Measurements from ENCODE around the gene DPP3. TPM values are rescaled to one million over a fixed set of nuclear protein-coding genes. Genes with fewer than 3 reads are reported as not detected.

Gene DPP3
- total RNA-seq, 1 experiment from 2014 or later, result 180 TPM

- DNase-seq (ENCODE audit: low read depth, low spot score), result no peak
- Histone ChIP-seq H3K4me3 (ENCODE audit: low read depth in 2 of 2, low read length in 2 of 2) (no peak overlapping the region), H3K27ac (ENCODE audit: low read length) (no peak overlapping the region), H3K4me1 (ENCODE audit: control insufficient read depth, insufficient read depth, low read length) (no peaks in the 10 kb centered on the region), H3K9me3 (ENCODE audit: control insufficient read depth, insufficient read depth, low read depth, low read length) (no peaks in the 10 kb centered on the region), H3K27me3 (ENCODE audit: control insufficient read depth, insufficient read depth, low read length) (peaks cover 9% of the 10 kb centered on the region), H3K36me3 (ENCODE audit: control insufficient read depth, insufficient read depth, low read length) (no peaks in the 10 kb centered on the region)
- intact Hi-C loops (cut with micrococcal nuclease; ENCODE audit: unreplicated experiment) (no loop called here), in situ Hi-C loops (cut with HindIII; ENCODE audit: low pct_unique_long_range_greater_than_20kb, low sequenced_read_pairs) (no loop called here)
- ATAC-seq, result no peak
- BruUV-seq (replicated peaks), result no TSS peak
- TF ChIP-seq SIN3A (IDR thresholded peaks at IDR 0.05; ENCODE audit: borderline replicate concordance, insufficient read depth, low read depth, low read length) (no peak), TCF7L2 (IDR thresholded peaks at IDR 0.05; ENCODE audit: low read depth, low read length) (no peak), REST (IDR thresholded peaks at IDR 0.05; ENCODE audit: insufficient read depth in 1 of 2, low read depth in 2 of 2, low read length in 1 of 2) (no peak), POLR2AphosphoS5 (IDR thresholded peaks at IDR 0.05; ENCODE audit: low read depth, low read length) (no peak)
- TF ChIP-seq, protein P1, sequence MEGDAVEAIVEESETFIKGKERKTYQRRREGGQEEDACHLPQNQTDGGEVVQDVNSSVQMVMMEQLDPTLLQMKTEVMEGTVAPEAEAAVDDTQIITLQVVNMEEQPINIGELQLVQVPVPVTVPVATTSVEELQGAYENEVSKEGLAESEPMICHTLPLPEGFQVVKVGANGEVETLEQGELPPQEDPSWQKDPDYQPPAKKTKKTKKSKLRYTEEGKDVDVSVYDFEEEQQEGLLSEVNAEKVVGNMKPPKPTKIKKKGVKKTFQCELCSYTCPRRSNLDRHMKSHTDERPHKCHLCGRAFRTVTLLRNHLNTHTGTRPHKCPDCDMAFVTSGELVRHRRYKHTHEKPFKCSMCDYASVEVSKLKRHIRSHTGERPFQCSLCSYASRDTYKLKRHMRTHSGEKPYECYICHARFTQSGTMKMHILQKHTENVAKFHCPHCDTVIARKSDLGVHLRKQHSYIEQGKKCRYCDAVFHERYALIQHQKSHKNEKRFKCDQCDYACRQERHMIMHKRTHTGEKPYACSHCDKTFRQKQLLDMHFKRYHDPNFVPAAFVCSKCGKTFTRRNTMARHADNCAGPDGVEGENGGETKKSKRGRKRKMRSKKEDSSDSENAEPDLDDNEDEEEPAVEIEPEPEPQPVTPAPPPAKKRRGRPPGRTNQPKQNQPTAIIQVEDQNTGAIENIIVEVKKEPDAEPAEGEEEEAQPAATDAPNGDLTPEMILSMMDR (IDR thresholded peaks at IDR 0.05), result no peak
- POLR2A ChIA-PET, result no interaction called here
- CTCF ChIA-PET, result no interaction called here
Measured at GRCh38 chr11:66448523-66448922, 31.7 kb upstream of the DPP3 start.

- intact Hi-C loops (cut with micrococcal nuclease; ENCODE audit: unreplicated experiment), result no loop called here
- no peak overlapping the region for H3K27ac ChIP-seq (ENCODE audit: low read length)
- no peak for ATAC-seq
- CTCF ChIA-PET, result interaction anchor here (0.6 kb wide), 1 partner anchor 21 kb away, joined by 3 read pairs; no protein-coding TSS in a partner anchor
- H3K4me1 ChIP-seq (ENCODE audit: control insufficient read depth, insufficient read depth, low read length), result no peaks in the 10 kb centered on the region
- in situ Hi-C loops (cut with HindIII; ENCODE audit: low pct_unique_long_range_greater_than_20kb, low sequenced_read_pairs), result no loop called here
- no peaks in the 10 kb centered on the region for H3K36me3 ChIP-seq (ENCODE audit: control insufficient read depth, insufficient read depth, low read length)
- no peaks in the 10 kb centered on the region for H3K9me3 ChIP-seq (ENCODE audit: control insufficient read depth, insufficient read depth, low read depth, low read length)
- no peak overlapping the region for H3K4me3 ChIP-seq (ENCODE audit: low read depth in 2 of 2, low read length in 2 of 2)
- DNase-seq (ENCODE audit: low read depth, low spot score), result no peak
- peaks cover 9% of the 10 kb centered on the region for H3K27me3 ChIP-seq (ENCODE audit: control insufficient read depth, insufficient read depth, low read length)
- BruUV-seq (replicated peaks), result no TSS peak
- no peak for TF ChIP-seq SIN3A (IDR thresholded peaks at IDR 0.05; ENCODE audit: borderline replicate concordance, insufficient read depth, low read depth, low read length)
- TF ChIP-seq, protein P1 (IDR thresholded peaks at IDR 0.05), result no peak
- no peak for TF ChIP-seq TCF7L2 (IDR thresholded peaks at IDR 0.05; ENCODE audit: low read depth, low read length)
- TF ChIP-seq REST (IDR thresholded peaks at IDR 0.05; ENCODE audit: insufficient read depth in 1 of 2, low read depth in 2 of 2, low read length in 1 of 2), result no peak
- POLR2A ChIA-PET, result no interaction called here
Measured at GRCh38 chr11:66450560-66450959, 29.7 kb upstream of the DPP3 start.

All from Panc1 (cell line).